Loucy (cell line): ENCODE data around the gene RELA.

Experiments used
- H2AFZ ChIP-seq: fragments of 200-600 bp; sonication (generic); 2 replicates; pipeline ENCODE4 v1.6.0; 2016; ENCODE audit warnings: antibody characterized with exemption, mild to moderate bottlenecking, low read length, moderate library complexity
- H3F3A ChIP-seq: fragments of 200-600 bp; 2 replicates; pipeline ENCODE4 v1.6.0; 2016; ENCODE audit warnings: antibody characterized with exemption, low read depth, mild to moderate bottlenecking
- H3K27me3 ChIP-seq: fragments of 200-600 bp; sonication (generic); 2 replicates; pipeline ENCODE4 v1.6.1; 2014; ENCODE audit warnings: low read length, mild to moderate bottlenecking; ENCODE audit not compliant: insufficient read depth, poor library complexity, severe bottlenecking
- H3K36me3 ChIP-seq: fragments of 200-600 bp; sonication (generic); 2 replicates; pipeline ENCODE4 v1.6.1; 2016; ENCODE audit warnings: low read length; ENCODE audit not compliant: insufficient read depth
- H3K4me1 ChIP-seq: fragments of 200-600 bp; sonication (generic); 2 replicates; pipeline ENCODE4 v1.5.1; 2014; ENCODE audit warnings: low read length, mild to moderate bottlenecking; ENCODE audit not compliant: insufficient read depth, poor library complexity, severe bottlenecking
- H3K4me2 ChIP-seq: fragments of 200-600 bp; sonication (generic); 2 replicates; pipeline ENCODE4 v1.6.0; 2014; ENCODE audit warnings: antibody characterized with exemption, low read length, low read depth, mild to moderate bottlenecking; ENCODE audit not compliant: poor library complexity, severe bottlenecking
- H3K4me3 ChIP-seq: fragments of 200-600 bp; sonication (generic); 2 replicates; pipeline ENCODE4 v1.5.1; 2014; ENCODE audit warnings: low read length, mild to moderate bottlenecking, mixed read lengths; ENCODE audit not compliant: poor library complexity, severe bottlenecking
- H3K79me2 ChIP-seq: fragments of 200-600 bp; sonication (generic); 2 replicates; pipeline ENCODE4 v1.6.1; 2014; ENCODE audit warnings: low read length; ENCODE audit not compliant: insufficient read depth
- H3K9ac ChIP-seq: fragments of 200-600 bp; sonication (generic); 2 replicates; pipeline ENCODE4 v1.6.0; 2014; ENCODE audit warnings: mild to moderate bottlenecking, low read depth, low read length, moderate library complexity; ENCODE audit not compliant: poor library complexity, severe bottlenecking
- H3K9me2 ChIP-seq: fragments of 200-600 bp; sonication (generic); replicated peaks from 2 replicates; pipeline ENCODE4 v1.6.1; 2016; ENCODE audit warnings: low read depth, low read length, mixed read lengths
- H3K9me3 ChIP-seq: fragments of 200-600 bp; sonication (generic); 2 replicates; pipeline ENCODE4 v1.6.1; 2014; ENCODE audit warnings: mild to moderate bottlenecking, antibody characterized with exemption, low read length, low read depth; ENCODE audit not compliant: insufficient read depth
- H4K20me1 ChIP-seq: fragments of 200-600 bp; sonication (generic); 2 replicates; pipeline ENCODE4 v1.6.0; 2014; ENCODE audit warnings: antibody characterized with exemption, low read length, mild to moderate bottlenecking; ENCODE audit not compliant: insufficient read depth, poor library complexity, severe bottlenecking
- EZH2phosphoT487 ChIP-seq: fragments of 200-600 bp; IDR thresholded peaks from 2 replicates; pipeline ENCODE4 v1.6.1; 2018; ENCODE audit warnings: antibody characterized with exemption, mild to moderate bottlenecking, moderate library complexity, borderline replicate concordance
- TF ChIP-seq, protein P1 (sequence below): fragments of 200-600 bp; sonication (generic); conservative IDR thresholded peaks from 2 replicates; pipeline ENCODE4 v1.5.1; 2014; ENCODE audit warnings: mild to moderate bottlenecking, antibody characterized with exemption, low read length

Gene RELA

DNA sequence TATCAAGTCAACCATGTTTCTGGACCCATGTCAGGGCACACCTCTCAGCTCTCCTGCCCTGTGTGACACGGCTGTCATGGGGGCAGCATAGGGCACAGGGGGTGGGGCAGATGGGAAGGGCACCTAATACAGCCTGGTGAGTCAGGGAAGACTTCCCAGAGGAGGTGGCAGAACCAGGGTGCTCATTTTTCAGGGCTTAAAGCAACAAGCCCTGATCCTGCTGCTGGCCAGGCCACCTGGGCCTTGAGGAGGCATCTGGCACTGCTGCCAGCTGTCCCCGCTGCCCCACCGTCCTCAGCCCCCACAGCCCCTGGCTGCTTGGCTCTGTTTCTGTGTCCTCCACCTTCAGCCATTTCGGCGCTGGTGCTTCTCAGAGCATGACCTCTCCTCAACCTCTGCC, 53.1 kb downstream of the RELA start:
- peaks cover 40% of the 10 kb centered on the region for H3K4me1 ChIP-seq

DNA sequence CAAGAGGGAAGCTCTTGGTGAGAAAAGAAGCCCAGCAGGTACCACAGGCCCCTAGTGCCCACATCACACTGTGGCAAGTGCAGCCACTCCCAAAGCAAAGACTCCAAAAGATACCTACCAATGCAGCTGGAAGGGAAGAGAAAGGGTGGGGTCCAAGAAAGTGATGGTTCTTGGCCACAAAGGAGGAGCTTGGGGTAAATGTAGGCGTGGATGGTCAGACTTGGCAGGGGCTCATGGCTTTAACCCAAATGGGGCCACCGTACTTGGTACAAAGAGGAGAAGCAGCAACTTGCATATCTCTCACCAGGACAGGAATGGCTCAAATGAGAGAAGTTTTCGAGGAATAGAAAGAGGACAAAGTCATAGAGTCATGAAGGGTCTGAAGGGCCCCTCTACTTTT, 53.5 kb downstream of the RELA start:
- Histone ChIP-seq H3F3A (no peaks in the 10 kb centered on the region), H3K79me2 (peaks cover 64% of the 10 kb centered on the region), H3K4me2 (peak overlapping the region; percentile 94), H3K27me3 (no peaks in the 10 kb centered on the region), H3K36me3 (peaks cover 28% of the 10 kb centered on the region; the same call in 1 of the 2 replicates), H3K4me1 (peaks cover 40% of the 10 kb centered on the region), H2AFZ (no peak overlapping the region), H3K9me2 (no peaks in the 10 kb centered on the region), H3K9ac (peak overlapping the region; percentile 99), H4K20me1 (peaks cover 41% of the 10 kb centered on the region), H3K9me3 (no peaks in the 10 kb centered on the region), H3K4me3 (peak overlapping the region; percentile 77)
- TF ChIP-seq, protein P1, sequence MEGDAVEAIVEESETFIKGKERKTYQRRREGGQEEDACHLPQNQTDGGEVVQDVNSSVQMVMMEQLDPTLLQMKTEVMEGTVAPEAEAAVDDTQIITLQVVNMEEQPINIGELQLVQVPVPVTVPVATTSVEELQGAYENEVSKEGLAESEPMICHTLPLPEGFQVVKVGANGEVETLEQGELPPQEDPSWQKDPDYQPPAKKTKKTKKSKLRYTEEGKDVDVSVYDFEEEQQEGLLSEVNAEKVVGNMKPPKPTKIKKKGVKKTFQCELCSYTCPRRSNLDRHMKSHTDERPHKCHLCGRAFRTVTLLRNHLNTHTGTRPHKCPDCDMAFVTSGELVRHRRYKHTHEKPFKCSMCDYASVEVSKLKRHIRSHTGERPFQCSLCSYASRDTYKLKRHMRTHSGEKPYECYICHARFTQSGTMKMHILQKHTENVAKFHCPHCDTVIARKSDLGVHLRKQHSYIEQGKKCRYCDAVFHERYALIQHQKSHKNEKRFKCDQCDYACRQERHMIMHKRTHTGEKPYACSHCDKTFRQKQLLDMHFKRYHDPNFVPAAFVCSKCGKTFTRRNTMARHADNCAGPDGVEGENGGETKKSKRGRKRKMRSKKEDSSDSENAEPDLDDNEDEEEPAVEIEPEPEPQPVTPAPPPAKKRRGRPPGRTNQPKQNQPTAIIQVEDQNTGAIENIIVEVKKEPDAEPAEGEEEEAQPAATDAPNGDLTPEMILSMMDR = no peak
- TF ChIP-seq EZH2phosphoT487 = no peak

More for the DNA sequence above, 53.1 kb downstream of the RELA start:
- Histone ChIP-seq H3K27me3 (no peaks in the 10 kb centered on the region), H2AFZ (no peak overlapping the region), H3K9ac (peak overlapping the region; percentile 99), H3K4me2 (peak overlapping the region; percentile 94), H3K79me2 (peaks cover 68% of the 10 kb centered on the region), H3K36me3 (peaks cover 25% of the 10 kb centered on the region; the same call in 1 of the 2 replicates), H3F3A (no peaks in the 10 kb centered on the region), H3K9me3 (no peaks in the 10 kb centered on the region), H3K4me3 (peak overlapping the region; percentile 77), H3K9me2 (no peaks in the 10 kb centered on the region), H4K20me1 (peaks cover 41% of the 10 kb centered on the region)
- TF ChIP-seq, protein P1 = no peak
- no peak for TF ChIP-seq EZH2phosphoT487

DNA sequence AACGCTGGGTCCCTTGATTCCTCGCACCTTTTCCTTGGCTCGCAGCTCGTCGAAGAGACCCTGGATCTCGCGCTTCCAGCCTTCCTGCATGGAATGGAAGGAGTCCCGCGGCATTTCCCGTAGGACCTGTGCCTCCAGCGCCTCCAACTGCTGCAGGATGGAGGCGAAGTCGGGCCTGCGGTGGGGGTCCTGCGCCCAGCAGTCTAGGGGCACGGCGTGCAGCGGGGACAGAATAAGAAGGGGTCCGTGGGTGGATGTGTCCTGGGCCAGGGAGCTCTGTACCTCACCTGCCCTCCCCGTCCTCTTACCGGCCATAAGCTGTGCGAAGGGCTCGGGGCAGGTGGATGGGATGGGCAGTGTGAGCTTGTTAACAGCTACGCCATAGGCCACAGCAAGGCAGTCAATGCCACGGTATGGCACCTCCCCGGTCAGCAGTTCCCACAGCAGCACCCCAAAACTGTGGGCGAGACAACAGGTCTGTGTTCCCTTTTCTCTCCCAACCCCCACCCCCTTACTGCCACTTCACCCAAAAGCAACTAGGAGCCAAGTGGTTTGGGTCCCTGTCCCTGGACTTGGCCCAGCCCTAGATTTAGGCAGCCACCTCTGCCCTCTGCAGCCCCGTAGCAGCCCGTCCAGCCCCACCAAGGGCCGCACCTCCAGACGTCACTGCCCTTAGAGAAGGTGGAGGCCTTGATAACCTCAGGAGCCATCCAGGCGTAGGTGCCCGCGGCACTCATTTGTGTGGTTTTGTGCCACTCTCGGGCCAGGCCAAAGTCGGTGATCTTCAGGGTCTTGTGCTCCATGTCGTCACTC, 54.9 kb downstream of the RELA start:
- Histone ChIP-seq H3F3A (no peaks in the 10 kb centered on the region), H3K4me3 (no peak overlapping the region), H3K9ac (no peak overlapping the region), H2AFZ (no peak overlapping the region), H3K4me1 (peaks cover 37% of the 10 kb centered on the region), H3K36me3 (peaks cover 41% of the 10 kb centered on the region; the same call in 1 of the 2 replicates), H3K4me2 (no peak overlapping the region), H3K9me2 (no peaks in the 10 kb centered on the region), H3K9me3 (no peaks in the 10 kb centered on the region), H3K27me3 (no peaks in the 10 kb centered on the region), H3K79me2 (peaks cover 49% of the 10 kb centered on the region), H4K20me1 (peaks cover 30% of the 10 kb centered on the region)
- TF ChIP-seq, protein P1 = no peak
- TF ChIP-seq EZH2phosphoT487 = no peak
